ENCODE measurements around the gene CEP112. TPM values are rescaled to one million over a fixed set of nuclear protein-coding genes. Genes with fewer than 3 reads are reported as not detected.

Gene CEP112
- total RNA-seq, 1 donor from 2014 or later = 131 TPM

DNA sequence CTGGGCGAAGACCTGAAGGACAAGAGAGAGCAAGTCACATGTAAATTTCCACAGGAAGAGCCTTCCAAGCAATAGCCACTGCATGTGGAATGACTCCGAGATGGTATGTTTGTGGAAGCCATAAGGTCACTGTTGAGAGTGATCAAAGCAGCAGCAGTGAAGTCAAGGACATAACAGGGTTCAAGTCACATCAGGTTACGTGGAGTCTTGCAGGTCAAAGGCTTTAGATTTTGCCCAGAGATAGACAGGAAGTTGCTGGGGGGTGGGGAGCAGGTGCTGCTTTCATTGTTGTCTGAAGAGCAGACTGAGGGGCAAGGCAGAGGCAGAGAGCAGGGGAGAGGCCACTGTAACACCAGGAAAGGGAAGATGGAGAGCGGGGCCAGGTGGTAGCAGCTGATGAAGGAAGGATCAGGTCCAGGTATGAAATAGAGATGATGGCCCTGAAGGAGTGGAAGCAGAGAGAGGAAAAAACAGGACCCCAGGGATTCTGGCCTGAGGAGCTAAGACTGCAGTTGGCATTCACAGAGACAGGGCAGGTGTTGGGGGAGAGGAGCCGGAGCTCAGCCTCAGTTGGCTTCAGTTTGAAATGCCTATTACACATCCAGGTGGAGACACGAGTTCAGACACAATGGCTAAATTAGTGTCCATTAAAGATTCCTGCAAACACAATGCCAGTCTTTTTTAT is 501.2 kb downstream of the CEP112 start:
- DNase-seq (ENCODE audit: low spot score) = no peak

DNA sequence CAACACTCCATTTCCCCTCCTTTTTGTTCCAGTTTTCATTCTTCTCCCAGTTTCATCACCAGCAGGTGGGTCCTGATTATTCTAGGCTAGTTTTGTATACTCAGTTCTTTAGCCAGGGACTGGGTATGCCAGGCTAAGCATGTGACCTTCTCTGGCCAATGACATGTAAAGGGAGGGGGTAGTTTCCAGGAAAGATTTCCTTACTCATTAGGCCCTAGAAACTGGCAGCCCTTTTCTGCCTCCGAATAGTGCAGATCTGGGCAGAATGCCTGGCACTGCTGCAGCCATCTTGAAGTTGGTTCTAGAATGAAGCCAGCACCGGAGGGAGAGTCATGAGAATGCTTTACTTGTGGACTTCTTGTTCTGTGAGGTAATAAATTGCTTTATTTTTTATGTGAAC is 503.6 kb downstream of the CEP112 start:
- DNase-seq (ENCODE audit: low spot score) = no peak

DNA sequence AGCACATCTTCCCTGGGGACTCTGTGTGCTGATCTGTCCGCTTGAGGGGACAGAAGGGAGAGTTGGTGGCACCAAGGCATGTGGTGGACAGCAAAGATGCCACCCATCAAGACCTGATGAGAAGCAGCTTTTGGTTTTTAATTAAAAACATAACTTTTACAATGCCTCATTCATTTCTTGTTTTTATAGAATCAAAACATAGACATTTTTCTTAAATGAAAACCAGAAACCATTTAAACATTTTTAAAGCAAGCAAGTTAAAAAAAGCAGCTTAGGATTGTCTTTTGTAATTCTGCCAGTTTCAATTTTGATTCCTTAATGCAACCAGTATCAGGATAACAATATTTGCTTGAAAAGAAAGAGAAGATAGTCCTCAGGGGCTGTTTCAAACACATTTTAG is 506.8 kb downstream of the CEP112 start:
- DNase-seq (ENCODE audit: low spot score) = no peak

DNA sequence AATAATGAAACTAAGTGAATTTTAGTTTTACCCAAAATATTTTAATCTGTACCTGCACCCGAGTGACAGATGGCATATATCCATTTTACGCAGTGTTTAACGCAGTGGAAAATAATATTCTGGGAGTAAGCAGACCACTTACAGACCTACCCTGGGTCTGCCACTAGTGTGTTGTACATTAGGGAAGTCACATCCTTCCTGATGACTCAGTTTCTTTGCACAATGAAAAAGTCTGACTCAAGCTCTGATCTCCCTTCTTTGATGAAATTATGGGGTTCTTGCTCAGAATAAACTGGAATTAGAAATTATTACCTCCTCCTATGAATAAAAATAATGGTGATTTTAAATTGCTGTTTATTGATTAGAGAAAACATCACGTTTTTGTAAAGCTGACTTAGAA is 507.3 kb downstream of the CEP112 start:
- no peak for DNase-seq (ENCODE audit: low spot score)

DNA sequence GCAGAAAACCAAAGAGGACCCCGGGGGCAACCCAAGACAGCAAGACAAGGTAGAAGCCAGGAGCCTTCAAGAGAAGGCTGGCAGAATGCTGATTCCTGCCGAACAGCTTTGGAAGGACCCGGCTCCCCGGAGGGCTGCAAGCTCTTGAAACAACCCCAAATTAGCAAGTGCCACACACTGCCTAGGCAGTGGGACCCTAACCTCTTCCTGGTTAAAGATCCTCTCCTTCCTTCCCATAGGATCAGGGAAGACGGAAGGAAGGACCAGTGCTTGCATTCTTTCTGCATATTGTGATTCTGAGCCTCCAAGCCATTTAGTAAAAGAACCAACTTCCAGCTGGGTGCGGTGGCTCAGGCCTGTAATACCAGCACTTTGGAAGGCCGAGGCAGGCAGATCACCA is 508.5 kb downstream of the CEP112 start:
- DNase-seq (ENCODE audit: low spot score) = no peak

DNA sequence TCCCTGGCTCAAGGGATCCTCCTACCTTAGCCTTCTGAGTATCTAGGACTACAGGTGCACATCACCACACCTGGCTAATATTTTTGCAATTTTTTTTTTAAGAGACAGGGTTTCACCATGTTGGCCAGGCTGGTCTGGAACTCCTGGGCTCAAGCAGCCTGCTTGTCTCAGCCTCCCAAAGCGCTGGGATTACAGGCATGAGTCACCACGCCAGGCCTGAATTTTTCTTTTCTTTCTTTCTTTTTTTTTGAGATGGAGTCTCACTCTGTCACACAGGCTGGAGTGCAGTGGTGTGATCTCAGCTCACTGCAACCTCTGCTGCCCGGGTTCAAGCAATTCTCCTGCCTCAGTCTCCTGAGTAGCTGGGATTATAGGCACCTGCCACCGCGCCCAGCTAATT is 510.2 kb downstream of the CEP112 start:
- DNase-seq (ENCODE audit: low spot score) = peak; percentile 82

DNA sequence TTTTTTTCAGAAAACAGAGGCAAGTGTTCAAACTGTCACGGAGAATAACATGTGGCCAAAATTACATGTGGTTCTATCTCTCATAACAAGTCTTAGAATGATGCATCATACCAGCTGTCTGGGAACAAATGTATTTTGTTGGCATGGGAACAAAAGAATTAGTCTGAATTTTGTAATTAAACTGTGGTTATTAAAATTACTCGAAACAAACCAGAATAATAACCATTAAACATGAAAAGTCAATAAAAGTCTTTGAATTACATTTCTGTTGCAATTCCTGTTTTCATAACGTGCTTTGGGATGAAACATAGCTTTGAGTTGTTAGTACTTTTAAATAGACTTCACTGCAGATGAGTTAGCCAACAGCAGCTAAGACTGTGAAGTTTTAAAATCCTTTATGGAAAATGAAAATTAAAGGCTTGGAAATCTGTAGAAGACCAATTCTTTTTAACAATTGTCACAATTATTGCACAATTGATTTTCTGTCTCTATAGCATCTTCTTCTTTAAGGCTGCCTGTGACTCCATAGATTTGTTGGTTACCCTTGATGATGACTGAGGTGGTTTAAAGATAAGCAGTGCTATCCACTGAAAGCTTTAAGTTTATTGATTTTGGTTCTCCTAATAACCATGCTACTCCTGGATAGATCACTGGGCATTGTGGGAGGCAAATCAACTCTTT is 512.6 kb downstream of the CEP112 start:
- DNase-seq (ENCODE audit: low spot score) = peak; percentile 43

DNA sequence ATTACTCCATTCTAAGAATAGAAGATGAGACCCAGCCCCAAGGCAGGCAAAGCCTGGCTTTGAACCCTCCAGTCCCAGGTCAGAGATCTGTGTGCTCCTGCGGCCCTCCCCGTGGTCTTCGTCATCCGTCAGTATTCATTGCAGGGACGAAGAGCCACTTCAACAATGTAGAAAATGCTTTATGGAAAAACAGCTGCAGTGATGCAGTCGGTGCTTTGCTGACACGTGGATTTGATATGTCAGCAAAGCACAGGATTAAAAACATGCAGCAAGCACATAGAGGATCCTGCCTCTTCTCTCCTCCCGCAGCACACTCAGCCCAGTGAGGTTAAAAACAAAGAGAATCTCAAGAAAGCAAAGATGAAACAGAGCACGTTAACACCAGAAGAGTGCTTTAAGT is 513.4 kb downstream of the CEP112 start:
- DNase-seq (ENCODE audit: low spot score) = peak; percentile 76

DNA sequence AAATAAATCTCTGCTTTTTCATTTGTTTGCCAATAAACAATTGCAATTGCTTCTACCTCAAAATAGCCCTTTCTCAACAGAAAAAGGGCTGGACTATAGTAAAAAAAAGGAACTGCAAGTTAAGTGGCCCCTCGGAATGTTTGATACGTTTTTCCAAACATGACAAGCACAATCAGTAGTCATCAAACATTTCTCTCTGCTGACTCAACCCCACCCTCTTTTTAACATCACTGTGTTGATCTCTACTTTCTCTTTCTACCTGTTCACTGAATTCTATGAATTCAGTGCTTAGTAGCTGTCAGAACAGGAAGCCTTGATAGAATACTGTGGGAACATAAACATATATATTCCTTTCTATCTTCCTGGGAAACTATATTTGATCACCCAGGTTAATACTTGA is 514.0 kb downstream of the CEP112 start:
- no peak for DNase-seq (ENCODE audit: low spot score)

DNA sequence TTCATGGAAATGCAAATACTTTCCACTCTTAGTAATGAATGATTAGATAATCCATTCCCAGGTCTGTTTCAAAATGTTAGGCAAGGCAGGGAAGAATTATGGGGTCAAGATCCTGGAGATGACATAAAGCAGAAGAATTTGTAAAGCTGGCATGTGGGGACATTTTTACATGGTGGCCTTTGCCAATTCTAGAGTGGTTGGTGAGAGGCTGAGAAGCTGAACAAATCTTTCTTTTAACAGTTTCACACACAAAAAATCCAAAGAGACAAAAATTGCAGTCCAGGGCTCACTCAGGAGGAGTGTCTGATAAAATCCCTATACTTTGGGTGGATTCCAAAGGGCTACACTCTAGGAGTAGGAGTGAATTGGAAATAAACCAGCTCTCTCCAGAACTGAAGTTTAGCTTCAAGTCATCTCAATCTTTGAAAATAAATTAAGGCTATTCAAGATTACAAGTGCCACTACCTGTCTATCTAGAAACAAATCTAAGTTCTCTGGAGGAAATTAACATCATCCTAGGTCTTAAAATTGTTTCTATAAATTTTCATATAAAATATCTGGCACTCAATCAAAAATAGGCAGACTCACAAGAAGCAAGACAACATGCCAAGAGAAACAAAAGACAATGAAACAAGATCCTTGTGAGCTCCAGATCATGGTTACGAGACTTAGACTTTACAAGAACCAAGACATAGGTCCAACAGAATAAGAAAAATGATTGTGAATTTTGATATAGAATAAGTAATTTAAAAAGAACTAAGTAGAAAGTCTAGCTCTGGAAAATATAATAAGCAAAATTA is 517.5 kb downstream of the CEP112 start:
- DNase-seq (ENCODE audit: low spot score) = peak; percentile 34

DNA sequence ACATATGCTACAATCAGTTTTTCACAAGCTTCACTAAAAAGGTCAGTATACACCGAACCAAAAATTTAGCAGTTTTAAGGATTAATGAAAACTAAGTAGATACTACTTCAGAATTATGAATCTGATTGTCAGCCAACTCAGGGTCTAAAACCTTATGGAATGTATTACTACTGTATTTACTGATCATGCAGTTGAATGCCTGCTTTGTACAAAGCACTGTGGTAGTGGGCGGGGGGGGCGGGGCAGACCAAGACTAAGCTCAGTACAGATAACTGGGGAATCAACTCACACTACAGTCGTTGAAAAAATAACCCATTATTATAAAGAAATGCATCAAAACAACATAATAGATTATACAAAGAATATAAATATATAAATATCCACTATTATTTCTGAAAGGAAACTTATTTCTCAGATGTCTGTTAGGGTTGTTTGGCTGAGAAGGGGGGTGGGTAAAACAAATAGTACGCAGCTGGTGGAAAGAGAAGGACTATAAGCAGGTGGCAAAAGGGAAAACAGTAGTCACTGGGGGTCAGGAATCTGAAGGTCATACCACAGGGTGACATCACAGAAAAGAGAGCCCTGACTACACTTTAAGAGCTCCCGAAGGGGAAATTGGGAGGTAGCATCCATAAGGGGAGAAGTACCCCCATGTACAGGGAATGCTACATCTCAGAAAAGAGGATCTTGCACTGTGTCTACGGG is 521.1 kb downstream of the CEP112 start:
- no peak for DNase-seq (ENCODE audit: low spot score)

DNA sequence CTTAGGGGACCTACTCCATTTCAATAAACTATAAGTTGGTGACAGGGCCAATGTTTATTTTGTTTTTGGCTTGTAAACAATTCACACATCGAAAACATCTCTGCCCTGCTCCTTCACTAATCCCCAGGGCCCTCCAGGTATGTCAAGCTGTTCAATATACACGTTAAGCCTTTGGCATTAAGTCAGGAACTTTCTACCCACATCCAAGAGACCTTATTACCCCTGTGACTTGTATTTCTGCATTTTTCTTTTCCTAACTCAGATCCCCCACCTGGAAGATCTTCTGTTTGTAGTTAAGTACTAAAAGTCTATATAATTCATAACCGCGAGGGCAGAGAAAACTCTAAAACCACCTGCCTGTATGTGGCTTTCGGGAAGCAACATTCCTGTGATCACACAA is 523.7 kb downstream of the CEP112 start:
- DNase-seq (ENCODE audit: low spot score) = no peak

DNA sequence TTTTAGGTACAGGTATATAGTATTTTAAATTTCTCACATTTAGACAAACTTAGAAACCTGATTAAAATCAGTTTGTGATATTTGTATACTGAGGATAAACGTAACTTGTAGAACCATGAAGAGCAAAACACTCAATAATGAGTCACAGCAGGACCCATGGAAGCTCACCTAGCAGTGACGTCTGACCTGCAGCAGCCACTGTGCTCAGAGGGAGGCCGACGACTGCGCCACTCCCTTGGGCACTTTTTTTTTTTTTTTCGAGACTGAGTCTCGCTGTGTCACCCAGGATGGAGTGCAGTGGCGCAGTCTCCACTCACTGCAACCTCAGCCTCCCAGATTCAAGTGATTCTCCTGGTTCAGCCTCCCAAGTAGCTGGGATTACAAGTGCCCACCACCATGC is 524.3 kb downstream of the CEP112 start:
- no peak for DNase-seq (ENCODE audit: low spot score)

DNA sequence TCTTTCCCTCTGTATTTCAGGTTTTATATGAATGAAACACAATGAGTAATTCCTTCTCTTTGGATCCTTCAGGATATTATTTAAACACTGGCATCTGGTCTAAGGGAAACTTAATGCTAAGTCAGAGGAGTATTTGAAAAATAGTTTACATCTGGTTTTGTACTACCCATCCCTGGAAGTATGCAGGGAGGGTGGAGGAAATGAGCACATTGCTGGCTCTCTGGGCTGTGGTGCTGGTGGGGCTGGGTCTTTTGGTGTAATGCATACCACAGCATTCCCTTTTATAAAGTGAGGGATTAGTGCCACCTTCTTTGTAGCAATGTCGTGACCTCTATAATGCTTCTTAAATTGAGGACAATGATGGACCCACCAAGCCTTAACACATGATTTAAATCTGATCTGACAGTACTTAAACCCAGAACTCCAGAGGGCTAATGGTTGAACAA is 525.0 kb downstream of the CEP112 start:
- peak; percentile 75 for DNase-seq (ENCODE audit: low spot score)

DNA sequence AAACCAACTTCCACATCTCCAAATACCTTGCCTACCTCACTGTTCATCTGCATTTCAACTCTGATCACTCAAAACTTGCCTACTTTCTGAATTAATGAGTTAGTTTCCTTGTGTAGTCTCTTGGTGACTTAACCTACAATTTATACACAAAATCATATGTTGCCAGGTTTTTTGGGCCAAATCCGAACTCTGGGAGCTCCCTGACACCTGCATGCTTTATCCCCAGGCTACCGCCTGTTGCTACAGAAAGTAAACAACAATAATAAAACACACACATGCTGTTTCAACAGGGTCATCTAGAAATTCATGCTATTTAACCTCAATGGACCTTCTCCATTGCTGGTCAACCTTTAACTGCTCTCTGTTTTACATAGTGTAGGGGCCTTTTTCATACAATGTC is 526.0 kb downstream of the CEP112 start:
- DNase-seq (ENCODE audit: low spot score) = no peak

DNA sequence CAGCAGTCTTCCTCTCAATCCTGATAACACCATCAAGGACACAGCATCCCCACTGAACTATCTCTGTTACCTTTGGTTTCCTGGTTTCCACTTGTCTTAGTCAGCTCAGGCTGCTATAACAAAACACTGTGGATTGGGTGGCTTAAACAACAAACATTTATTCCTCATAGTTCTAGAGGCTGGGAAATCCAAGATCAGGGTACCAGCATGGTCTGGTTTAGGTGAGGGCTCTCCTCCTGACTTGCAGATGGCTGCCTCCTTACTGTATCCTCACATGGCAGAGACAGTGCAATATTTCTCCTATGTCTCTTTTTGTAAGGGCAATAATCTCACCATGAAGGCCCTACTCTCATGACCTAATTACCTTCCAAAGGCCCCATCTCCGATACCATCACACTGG is 527.2 kb downstream of the CEP112 start:
- DNase-seq (ENCODE audit: low spot score) = no peak

DNA sequence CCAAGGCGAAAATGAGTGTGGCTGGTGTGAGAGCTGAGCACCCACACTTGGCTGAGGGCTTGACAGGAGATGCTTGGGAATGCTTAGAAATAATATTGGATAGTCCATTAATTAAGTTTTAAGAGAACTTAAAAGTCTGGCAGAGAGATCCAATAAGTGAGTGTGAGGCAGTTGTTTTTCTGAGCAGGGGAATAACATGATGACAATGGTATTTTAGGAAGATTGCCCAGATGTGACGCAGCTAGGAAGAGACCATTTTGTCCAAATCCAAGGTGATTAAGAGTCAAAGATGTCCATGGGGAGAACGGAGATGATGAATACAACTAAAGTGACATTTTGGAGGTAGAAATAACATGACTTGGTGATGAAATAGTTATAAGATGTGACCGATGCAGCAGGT is 527.7 kb downstream of the CEP112 start:
- DNase-seq (ENCODE audit: low spot score) = no peak

DNA sequence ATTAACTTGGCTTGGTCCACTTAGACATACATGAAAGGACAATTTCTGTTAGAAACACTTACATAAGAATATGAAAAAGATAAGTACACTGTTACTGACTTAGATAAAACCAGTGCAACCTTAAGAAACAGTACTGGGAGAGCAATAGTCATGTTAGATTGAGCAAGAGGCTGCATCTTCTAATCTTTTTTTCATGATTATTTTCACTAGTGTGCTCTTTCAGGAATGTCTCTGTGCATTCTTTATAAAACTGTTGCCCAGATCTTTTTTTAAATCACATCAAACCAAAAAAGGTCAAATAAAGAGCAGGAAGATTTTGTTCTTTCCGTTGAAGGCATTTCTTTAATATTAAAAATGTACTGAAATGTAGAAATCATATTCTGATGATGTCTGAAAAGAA is 529.7 kb downstream of the CEP112 start:
- DNase-seq (ENCODE audit: low spot score) = peak; percentile 90

DNA sequence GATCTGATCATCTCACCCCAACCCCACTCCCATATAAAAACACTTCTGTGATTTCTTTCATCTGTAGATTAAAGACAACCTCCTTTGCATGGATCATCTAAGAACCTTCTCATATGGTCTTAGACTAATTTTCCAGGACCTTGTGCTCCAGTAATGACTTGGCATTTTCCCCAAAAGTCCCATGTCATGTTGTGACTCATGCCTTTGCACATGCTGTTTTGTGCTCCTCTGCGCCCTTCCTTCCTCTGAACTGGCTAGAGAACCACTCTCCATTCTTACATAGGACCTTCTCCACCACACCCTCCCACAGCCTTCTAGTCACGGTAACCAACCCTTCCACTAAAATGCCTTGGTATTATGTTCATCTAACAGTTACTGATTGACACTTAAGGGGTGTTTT is 531.0 kb downstream of the CEP112 start:
- no peak for DNase-seq (ENCODE audit: low spot score)

DNA sequence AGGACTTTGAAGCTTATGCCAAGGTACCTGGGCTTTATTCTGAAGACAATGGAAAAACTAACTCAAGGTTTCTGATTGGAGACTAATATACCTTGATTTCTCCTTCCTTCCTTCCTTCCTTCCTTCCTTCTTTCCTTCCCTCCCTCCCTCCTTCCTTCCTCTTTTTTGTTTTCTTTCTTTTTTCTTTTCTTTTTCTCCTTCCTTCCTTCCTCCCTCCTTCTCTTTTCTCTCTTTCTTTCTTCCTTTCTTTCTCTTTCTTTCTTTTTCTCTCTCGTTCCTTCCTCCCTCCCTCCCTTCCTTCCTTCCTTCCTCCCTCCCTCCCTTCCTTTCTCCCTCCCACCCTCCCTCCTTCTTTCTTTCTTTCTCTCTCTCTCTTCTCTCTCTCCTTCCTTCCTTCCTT is 531.9 kb downstream of the CEP112 start:
- no peak for DNase-seq (ENCODE audit: low spot score)

DNA sequence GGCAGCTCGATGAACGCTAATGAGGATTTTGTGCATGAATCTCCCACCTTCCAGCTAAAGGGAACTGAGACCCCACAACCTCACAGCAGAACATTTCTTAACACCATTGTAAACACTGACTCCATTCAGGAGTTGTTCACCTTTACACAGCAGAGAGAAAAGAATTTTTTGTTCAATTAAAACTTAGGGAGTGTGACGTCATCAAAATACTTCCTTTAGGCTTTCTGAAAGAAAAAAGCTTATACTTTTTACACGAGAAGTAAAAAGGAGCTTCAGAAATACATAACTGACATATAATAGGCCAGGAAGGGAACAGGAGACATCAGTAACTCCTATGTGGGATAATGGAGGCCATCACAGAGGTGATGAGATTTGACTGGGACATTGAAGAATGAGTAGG is 532.4 kb downstream of the CEP112 start:
- DNase-seq (ENCODE audit: low spot score) = no peak

DNA sequence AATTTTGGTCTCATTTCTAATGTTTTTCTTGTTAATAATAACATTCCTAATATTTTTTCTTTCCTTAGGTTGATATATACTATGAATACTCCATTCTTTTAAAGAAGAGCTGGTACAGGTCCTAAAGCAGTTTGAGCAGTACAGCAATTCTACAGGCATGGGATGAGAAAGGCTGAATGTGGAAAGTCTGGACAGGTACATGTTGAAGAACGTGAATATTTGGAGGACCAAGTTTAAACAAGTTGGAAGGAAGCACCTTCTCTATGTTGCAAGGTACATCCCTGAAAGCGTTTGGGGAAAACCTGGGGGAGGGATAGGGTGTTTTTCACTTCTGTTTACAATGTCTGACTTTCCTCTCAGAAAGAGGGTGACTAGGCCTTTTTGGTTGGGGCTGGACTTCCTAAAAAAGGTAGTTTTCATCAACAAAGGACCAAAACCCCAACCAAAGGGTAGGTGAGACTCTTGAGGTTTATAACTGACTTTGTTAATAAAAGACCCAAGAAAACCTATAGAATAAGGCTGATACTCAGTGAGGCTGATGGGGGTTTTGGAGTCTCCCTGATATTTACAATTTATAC is 534.6 kb downstream of the CEP112 start:
- DNase-seq (ENCODE audit: low spot score) = no peak
